K562 (cell line): Measurements from ENCODE around the gene SLC26A8. TPM values are rescaled to one million over a fixed set of nuclear protein-coding genes. Genes with fewer than 3 reads are reported as not detected.

ENCODE experiments used
- ADNP ChIP-seq: fragments of 200-800 bp; sonication (Bioruptor generic); IDR thresholded peaks from 2 replicates; pipeline ENCODE4 v1.6.1; 2016; ENCODE audit warnings: missing genetic modification characterization, missing compliant biosample characterization
- CBX1 ChIP-seq: sonication (generic); IDR thresholded peaks from 2 replicates; pipeline ENCODE4 v1.6.1; 2016; ENCODE audit warnings: antibody characterized with exemption, low read depth, mild to moderate bottlenecking
- CBX3 ChIP-seq, 2 experiments: IDR thresholded peaks; 1 replicate in 1 of 2; 2 replicates in 1 of 2; pipeline ENCODE4 v1.6.1; 2012; ENCODE audit warnings: inconsistent platforms in 2 of 2, low read length in 2 of 2, borderline replicate concordance in 1 of 2, control low read depth in 1 of 2
- E4F1 ChIP-seq: fragments of 250-450 bp; sonication (Bioruptor Pico); IDR thresholded peaks from 2 replicates; pipeline ENCODE4 v1.5.0; 2021; ENCODE audit warnings: mild to moderate bottlenecking, borderline replicate concordance
- ELF1 ChIP-seq: fragments of 200-800 bp; sonication (Bioruptor generic); IDR thresholded peaks from 2 replicates; pipeline ENCODE4 v1.6.1; 2016; ENCODE audit warnings: missing genetic modification characterization, missing compliant biosample characterization
- KAT7 ChIP-seq: sonication (generic); formaldehyde crosslinking; IDR thresholded peaks from 2 replicates; pipeline ENCODE4 v1.8.0; 2022; ENCODE audit warnings: missing genetic modification reagents, mild to moderate bottlenecking, borderline replicate concordance
- NCOA1 ChIP-seq: fragments of 450-650 bp; IDR thresholded peaks from 2 replicates; pipeline ENCODE4 v1.6.1; 2016; ENCODE audit warnings: low read depth
- NFIX ChIP-seq: fragments of 250-450 bp; sonication (Bioruptor Pico); IDR thresholded peaks from 2 replicates; pipeline ENCODE4 v1.4.0; 2020; ENCODE audit warnings: low read depth, mild to moderate bottlenecking, moderate library complexity
- SNIP1 ChIP-seq: fragments of 450-650 bp; IDR thresholded peaks from 2 replicates; pipeline ENCODE4 v1.7.1; 2017; ENCODE audit warnings: low read depth, mild to moderate bottlenecking
- TEAD4 ChIP-seq, 2 experiments: sonication (generic) in 1 of 2; formaldehyde crosslinking in 1 of 2; IDR thresholded peaks; 2 replicates each; pipeline versions ENCODE4 v1.6.1 to v1.8.0; 2012 to 2022; ENCODE audit warnings: borderline replicate concordance in 1 of 2, inconsistent platforms in 1 of 2, low read length in 1 of 2, mild to moderate bottlenecking in 1 of 2, missing genetic modification reagents in 1 of 2
- XRCC3 ChIP-seq: fragments of 450-650 bp; IDR thresholded peaks from 2 replicates; pipeline ENCODE4 v1.6.1; 2017; ENCODE audit warnings: mild to moderate bottlenecking, moderate library complexity
- ZNF140 ChIP-seq: fragments of 250-450 bp; sonication (Bioruptor Pico); IDR thresholded peaks from 2 replicates; pipeline ENCODE4 v1.8.0; 2021; ENCODE audit warnings: moderate library complexity, mild to moderate bottlenecking, inconsistent platforms
- ZNF311 ChIP-seq: fragments of 250-450 bp; sonication (Bioruptor Pico); IDR thresholded peaks from 2 replicates; pipeline ENCODE4 v1.4.0; 2020; ENCODE audit warnings: mild to moderate bottlenecking, moderate library complexity
- ZNF75A ChIP-seq: fragments of 450-650 bp; formaldehyde crosslinking; IDR thresholded peaks from 2 replicates; pipeline ENCODE4 v1.4.0; 2020; ENCODE audit warnings: mild to moderate bottlenecking
- ZNF830 ChIP-seq: fragments of 250-450 bp; sonication (Bioruptor Pico); IDR thresholded peaks from 2 replicates; pipeline ENCODE4 v1.5.0; 2021; ENCODE audit warnings: mild to moderate bottlenecking
- polyA plus RNA-seq, 8 experiments: library from polyadenylated mRNA; depleted of rRNA in 4 of 8; stranded (reverse) in 5 of 8; unstranded in 3 of 8; fragments of >200 nt; fragmentation: Nextera tagmentation in 2 of 8; fragmentation: Illumina TruSeq in 1 of 8; extraction: Ambion mirVana in 2 of 8; extraction: Trizol in 1 of 8; gene quantifications; 2 replicates each; pipeline versions ENCODE4 v1.2.1 to v1.2.3, GENCODE V29; 2011 to 2014; ENCODE audit warnings: inconsistent platforms in 1 of 8, missing spikeins in 1 of 8
- total RNA-seq, 7 experiments: library from RNA; depleted of rRNA in 6 of 7; stranded (reverse); fragments of >200 nt in 6 of 7; fragmentation: Illumina TruSeq in 2 of 7; extraction: Trizol in 2 of 7; gene quantifications; 2 replicates each; pipeline versions ENCODE4 v1.2.1 to v1.2.3, GENCODE V29; 2011 to 2021; ENCODE audit warnings: low replicate concordance in 1 of 7
- TF ChIP-seq, protein P1 (sequence below), 3 experiments: fragments of 200-800 bp in 1 of 3; fragments of 250-450 bp in 1 of 3; fragments of 450-650 bp in 1 of 3; sonication (Bioruptor Pico) in 1 of 3; sonication (Bioruptor generic) in 1 of 3; formaldehyde crosslinking in 1 of 3; IDR thresholded peaks; 2 replicates each; pipeline versions ENCODE4 v1.6.1 to v1.8.0; 2016 to 2022; ENCODE audit warnings: mild to moderate bottlenecking in 2 of 3, missing genetic modification characterization in 2 of 3, missing compliant biosample characterization in 1 of 3, moderate library complexity in 1 of 3
- TF ChIP-seq, protein P2 (sequence below): fragments of 450-650 bp; IDR thresholded peaks from 2 replicates; pipeline ENCODE4 v1.6.1; 2018; ENCODE audit warnings: mild to moderate bottlenecking, low read depth; ENCODE audit not compliant: partially characterized antibody
- TF ChIP-seq, protein P3 (sequence below): fragments of 250-450 bp; sonication (Bioruptor Pico); IDR thresholded peaks from 2 replicates; pipeline ENCODE4 v1.5.0; 2021

The SLC26A8 gene
- total and polyA plus RNA-seq, 9 of the 15 experiments (the other 6 are each of a cell fraction or from before 2014, with no cell fraction given) = not detected

GRCh38 chr6:36028088-36028876 is 3.8 kb upstream of the SLC26A8 start (continued):
- no peak for TF ChIP-seq CBX3 (IDR thresholded peaks at IDR 0.05; ENCODE audit: borderline replicate concordance in 1 of 2, low read length in 2 of 2)
- TF ChIP-seq XRCC3 = no peak
- TF ChIP-seq, protein P1, sequence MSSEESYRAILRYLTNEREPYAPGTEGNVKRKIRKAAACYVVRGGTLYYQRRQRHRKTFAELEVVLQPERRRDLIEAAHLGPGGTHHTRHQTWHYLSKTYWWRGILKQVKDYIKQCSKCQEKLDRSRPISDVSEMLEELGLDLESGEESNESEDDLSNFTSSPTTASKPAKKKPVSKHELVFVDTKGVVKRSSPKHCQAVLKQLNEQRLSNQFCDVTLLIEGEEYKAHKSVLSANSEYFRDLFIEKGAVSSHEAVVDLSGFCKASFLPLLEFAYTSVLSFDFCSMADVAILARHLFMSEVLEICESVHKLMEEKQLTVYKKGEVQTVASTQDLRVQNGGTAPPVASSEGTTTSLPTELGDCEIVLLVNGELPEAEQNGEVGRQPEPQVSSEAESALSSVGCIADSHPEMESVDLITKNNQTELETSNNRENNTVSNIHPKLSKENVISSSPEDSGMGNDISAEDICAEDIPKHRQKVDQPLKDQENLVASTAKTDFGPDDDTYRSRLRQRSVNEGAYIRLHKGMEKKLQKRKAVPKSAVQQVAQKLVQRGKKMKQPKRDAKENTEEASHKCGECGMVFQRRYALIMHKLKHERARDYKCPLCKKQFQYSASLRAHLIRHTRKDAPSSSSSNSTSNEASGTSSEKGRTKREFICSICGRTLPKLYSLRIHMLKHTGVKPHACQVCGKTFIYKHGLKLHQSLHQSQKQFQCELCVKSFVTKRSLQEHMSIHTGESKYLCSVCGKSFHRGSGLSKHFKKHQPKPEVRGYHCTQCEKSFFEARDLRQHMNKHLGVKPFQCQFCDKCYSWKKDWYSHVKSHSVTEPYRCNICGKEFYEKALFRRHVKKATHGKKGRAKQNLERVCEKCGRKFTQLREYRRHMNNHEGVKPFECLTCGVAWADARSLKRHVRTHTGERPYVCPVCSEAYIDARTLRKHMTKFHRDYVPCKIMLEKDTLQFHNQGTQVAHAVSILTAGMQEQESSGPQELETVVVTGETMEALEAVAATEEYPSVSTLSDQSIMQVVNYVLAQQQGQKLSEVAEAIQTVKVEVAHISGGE (CRISPR knock-in tag; IDR thresholded peaks at IDR 0.05) = no peak; a peak in 1 of 6 replicates
- TF ChIP-seq NFIX = no peak
- TF ChIP-seq ZNF311 (CRISPR knock-in tag) = no peak
- TF ChIP-seq ADNP = no peak
- no peak for TF ChIP-seq ZNF75A
- no peak for TF ChIP-seq E4F1
- TF ChIP-seq CBX1 = no peak
- TF ChIP-seq ZNF830 (CRISPR knock-in tag) = no peak
- TF ChIP-seq ZNF140 (CRISPR knock-in tag) = no peak
- TF ChIP-seq KAT7 (CRISPR knock-in tag) = peak; percentile 62; the same call in 1 of the 2 replicates
- TF ChIP-seq TEAD4 (IDR thresholded peaks at IDR 0.05; ENCODE audit: low read length) = 0 out of 2 replicates have a peak, but pooled peaks have one; percentile 2
- 0 out of 2 replicates have a peak, but pooled peaks have one; percentile 68 for TF ChIP-seq TEAD4 (CRISPR knock-in tag; IDR thresholded peaks at IDR 0.05; ENCODE audit: borderline replicate concordance)
- TF ChIP-seq, protein P2, sequence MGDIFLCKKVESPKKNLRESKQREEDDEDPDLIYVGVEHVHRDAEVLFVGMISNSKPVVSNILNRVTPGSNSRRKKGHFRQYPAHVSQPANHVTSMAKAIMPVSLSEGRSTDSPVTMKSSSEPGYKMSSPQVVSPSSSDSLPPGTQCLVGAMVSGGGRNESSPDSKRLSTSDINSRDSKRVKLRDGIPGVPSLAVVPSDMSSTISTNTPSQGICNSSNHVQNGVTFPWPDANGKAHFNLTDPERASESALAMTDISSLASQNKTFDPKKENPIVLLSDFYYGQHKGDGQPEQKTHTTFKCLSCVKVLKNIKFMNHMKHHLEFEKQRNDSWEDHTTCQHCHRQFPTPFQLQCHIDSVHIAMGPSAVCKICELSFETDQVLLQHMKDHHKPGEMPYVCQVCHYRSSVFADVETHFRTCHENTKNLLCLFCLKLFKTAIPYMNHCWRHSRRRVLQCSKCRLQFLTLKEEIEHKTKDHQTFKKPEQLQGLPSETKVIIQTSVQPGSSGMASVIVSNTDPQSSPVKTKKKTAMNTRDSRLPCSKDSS = no peak
- no peak for TF ChIP-seq SNIP1
- TF ChIP-seq, protein P3, sequence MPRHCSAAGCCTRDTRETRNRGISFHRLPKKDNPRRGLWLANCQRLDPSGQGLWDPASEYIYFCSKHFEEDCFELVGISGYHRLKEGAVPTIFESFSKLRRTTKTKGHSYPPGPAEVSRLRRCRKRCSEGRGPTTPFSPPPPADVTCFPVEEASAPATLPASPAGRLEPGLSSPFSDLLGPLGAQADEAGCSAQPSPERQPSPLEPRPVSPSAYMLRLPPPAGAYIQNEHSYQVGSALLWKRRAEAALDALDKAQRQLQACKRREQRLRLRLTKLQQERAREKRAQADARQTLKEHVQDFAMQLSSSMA = no peak
- TF ChIP-seq ELF1 (tag) = no peak
- TF ChIP-seq NCOA1 = no peak
